ENCODE data around the gene LILRB4. TPM values are rescaled to one million over a fixed set of nuclear protein-coding genes. Genes with fewer than 3 reads are reported as not detected.

Gene LILRB4
- total and polyA plus RNA-seq, 2 experiments from 2014 or later, result not detected

Small RNAs within 50 kb of the gene (microRNA-seq; reads per million reads assigned to microRNA genes)
- gene MIR8061, result not detected

Small RNAs within 50 kb of the gene (small RNA-seq; reads per million reads assigned to genes)
- gene AC245036.3 (ENCODE audit: low replicate concordance), result not detected
- gene AC245128.2 (ENCODE audit: low replicate concordance), result not detected
- not detected for gene MIR8061 (ENCODE audit: low replicate concordance)

Other genes with a start within 250 kb of the LILRB4 start
- 31.8 and 40.8 TPM in 2 replicates for gene TTYH1, start 247.5 kb upstream of the LILRB4 start, total RNA-seq (2014; rRNA removed; shearing (Covaris generic))
- gene TTYH1, start 247.5 kb upstream of the LILRB4 start, polyA plus RNA-seq (2016; fragmentation: Nextera tagmentation; extraction: Ambion mirVana), result 18.2 and 21.5 TPM in 2 replicates
- 45.6 and 74.3 TPM in 2 replicates for gene LENG8, start 213.8 kb upstream of the LILRB4 start, total RNA-seq (2014; rRNA removed; shearing (Covaris generic))
- gene LENG8, start 213.8 kb upstream of the LILRB4 start, polyA plus RNA-seq (2016; fragmentation: Nextera tagmentation; extraction: Ambion mirVana), result 41.2 and 42.1 TPM in 2 replicates
- gene LENG9, start 199.2 kb upstream of the LILRB4 start, total RNA-seq (2014; rRNA removed; shearing (Covaris generic)), result 3.3 and 6.4 TPM in 2 replicates
- gene LENG9, start 199.2 kb upstream of the LILRB4 start, polyA plus RNA-seq (2016; fragmentation: Nextera tagmentation; extraction: Ambion mirVana), result 0.26 and 0.52 TPM in 2 replicates
- 0.35 and 3.4 TPM in 2 replicates for gene CDC42EP5, start 189.7 kb upstream of the LILRB4 start, total RNA-seq (2014; rRNA removed; shearing (Covaris generic))
- 1.4 and 2.3 TPM in 2 replicates for gene CDC42EP5, start 189.7 kb upstream of the LILRB4 start, polyA plus RNA-seq (2016; fragmentation: Nextera tagmentation; extraction: Ambion mirVana)
- gene LAIR2, start 160.2 kb upstream of the LILRB4 start, total RNA-seq (2014; rRNA removed; shearing (Covaris generic)), result not detected in 2 replicates
- not detected in 2 replicates for gene LAIR2, start 160.2 kb upstream of the LILRB4 start, polyA plus RNA-seq (2016; fragmentation: Nextera tagmentation; extraction: Ambion mirVana)
- not detected in 2 replicates for gene LILRA2, start 89.2 kb upstream of the LILRB4 start, total RNA-seq (2014; rRNA removed; shearing (Covaris generic))
- not detected in 2 replicates for gene LILRA2, start 89.2 kb upstream of the LILRB4 start, polyA plus RNA-seq (2016; fragmentation: Nextera tagmentation; extraction: Ambion mirVana)
- gene LILRA1, start 69.4 kb upstream of the LILRB4 start, total RNA-seq (2014; rRNA removed; shearing (Covaris generic)), result not detected in 2 replicates
- not detected in 2 replicates for gene LILRA1, start 69.4 kb upstream of the LILRB4 start, polyA plus RNA-seq (2016; fragmentation: Nextera tagmentation; extraction: Ambion mirVana)
- gene LILRB1, start 32.5 kb upstream of the LILRB4 start, total RNA-seq (2014; rRNA removed; shearing (Covaris generic)), result 0.14 TPM in 1 of 2 replicates, not detected in the other
- 0.12 TPM in 1 of 2 replicates, not detected in the other for gene LILRB1, start 32.5 kb upstream of the LILRB4 start, polyA plus RNA-seq (2016; fragmentation: Nextera tagmentation; extraction: Ambion mirVana)
- gene KIR3DL3, start 61.5 kb downstream of the LILRB4 start, total RNA-seq (2014; rRNA removed; shearing (Covaris generic)), result not detected in 2 replicates
- not detected in 2 replicates for gene KIR3DL3, start 61.5 kb downstream of the LILRB4 start, polyA plus RNA-seq (2016; fragmentation: Nextera tagmentation; extraction: Ambion mirVana)
- gene KIR2DL3, start 75.5 kb downstream of the LILRB4 start, total RNA-seq (2014; rRNA removed; shearing (Covaris generic)), result not detected in 2 replicates
- gene KIR2DL3, start 75.5 kb downstream of the LILRB4 start, polyA plus RNA-seq (2016; fragmentation: Nextera tagmentation; extraction: Ambion mirVana), result not detected in 2 replicates
- gene KIR2DL1, start 106.8 kb downstream of the LILRB4 start, total RNA-seq (2014; rRNA removed; shearing (Covaris generic)), result not detected in 2 replicates
- not detected in 2 replicates for gene KIR2DL1, start 106.8 kb downstream of the LILRB4 start, polyA plus RNA-seq (2016; fragmentation: Nextera tagmentation; extraction: Ambion mirVana)
- not detected in 2 replicates for gene KIR2DL4, start 140.6 kb downstream of the LILRB4 start, total RNA-seq (2014; rRNA removed; shearing (Covaris generic))
- gene KIR2DL4, start 140.6 kb downstream of the LILRB4 start, polyA plus RNA-seq (2016; fragmentation: Nextera tagmentation; extraction: Ambion mirVana), result not detected in 2 replicates
- not detected in 2 replicates for gene KIR3DL1, start 153.5 kb downstream of the LILRB4 start, total RNA-seq (2014; rRNA removed; shearing (Covaris generic))
- not detected in 2 replicates for gene KIR3DL1, start 153.5 kb downstream of the LILRB4 start, polyA plus RNA-seq (2016; fragmentation: Nextera tagmentation; extraction: Ambion mirVana)
- gene KIR2DS4, start 169.7 kb downstream of the LILRB4 start, total RNA-seq (2014; rRNA removed; shearing (Covaris generic)), result not detected in 2 replicates
- not detected in 2 replicates for gene KIR2DS4, start 169.7 kb downstream of the LILRB4 start, polyA plus RNA-seq (2016; fragmentation: Nextera tagmentation; extraction: Ambion mirVana)
- gene KIR3DL2, start 187.5 kb downstream of the LILRB4 start, total RNA-seq (2014; rRNA removed; shearing (Covaris generic)), result not detected in 2 replicates
- gene KIR3DL2, start 187.5 kb downstream of the LILRB4 start, polyA plus RNA-seq (2016; fragmentation: Nextera tagmentation; extraction: Ambion mirVana), result not detected in 2 replicates
- not detected in 2 replicates for gene FCAR, start 211.2 kb downstream of the LILRB4 start, total RNA-seq (2014; rRNA removed; shearing (Covaris generic))
- gene FCAR, start 211.2 kb downstream of the LILRB4 start, polyA plus RNA-seq (2016; fragmentation: Nextera tagmentation; extraction: Ambion mirVana), result not detected in 2 replicates
- gene NCR1, start 243.2 kb downstream of the LILRB4 start, total RNA-seq (2014; rRNA removed; shearing (Covaris generic)), result 0.78 and 2.0 TPM in 2 replicates
- gene NCR1, start 243.2 kb downstream of the LILRB4 start, polyA plus RNA-seq (2016; fragmentation: Nextera tagmentation; extraction: Ambion mirVana), result 1.6 and 1.8 TPM in 2 replicates